ENCODE measurements around the gene TDRD5.

TDRD5 gene

DNA sequence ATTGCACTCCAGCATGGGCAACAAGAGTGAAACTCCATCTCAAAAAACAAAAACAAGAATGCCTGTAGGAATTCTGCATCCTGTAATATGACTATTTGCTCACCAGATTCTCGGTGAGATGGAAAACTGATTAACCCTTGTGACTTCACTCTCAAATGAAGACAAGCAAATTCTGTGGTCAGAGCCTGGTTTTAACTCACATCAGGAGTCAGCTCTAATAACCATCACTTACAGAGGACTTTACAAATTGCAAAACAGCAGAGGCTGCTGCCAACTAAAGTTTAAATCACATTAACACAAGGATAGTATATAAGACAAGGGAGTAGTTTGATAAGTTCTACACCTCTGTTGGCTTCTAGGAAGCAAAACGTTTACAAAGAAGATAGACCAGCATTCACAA is 115.8 kb downstream of the TDRD5 start:
- no peak for DNase-seq (ENCODE audit: extremely low spot score)
- TF ChIP-seq, protein P1, sequence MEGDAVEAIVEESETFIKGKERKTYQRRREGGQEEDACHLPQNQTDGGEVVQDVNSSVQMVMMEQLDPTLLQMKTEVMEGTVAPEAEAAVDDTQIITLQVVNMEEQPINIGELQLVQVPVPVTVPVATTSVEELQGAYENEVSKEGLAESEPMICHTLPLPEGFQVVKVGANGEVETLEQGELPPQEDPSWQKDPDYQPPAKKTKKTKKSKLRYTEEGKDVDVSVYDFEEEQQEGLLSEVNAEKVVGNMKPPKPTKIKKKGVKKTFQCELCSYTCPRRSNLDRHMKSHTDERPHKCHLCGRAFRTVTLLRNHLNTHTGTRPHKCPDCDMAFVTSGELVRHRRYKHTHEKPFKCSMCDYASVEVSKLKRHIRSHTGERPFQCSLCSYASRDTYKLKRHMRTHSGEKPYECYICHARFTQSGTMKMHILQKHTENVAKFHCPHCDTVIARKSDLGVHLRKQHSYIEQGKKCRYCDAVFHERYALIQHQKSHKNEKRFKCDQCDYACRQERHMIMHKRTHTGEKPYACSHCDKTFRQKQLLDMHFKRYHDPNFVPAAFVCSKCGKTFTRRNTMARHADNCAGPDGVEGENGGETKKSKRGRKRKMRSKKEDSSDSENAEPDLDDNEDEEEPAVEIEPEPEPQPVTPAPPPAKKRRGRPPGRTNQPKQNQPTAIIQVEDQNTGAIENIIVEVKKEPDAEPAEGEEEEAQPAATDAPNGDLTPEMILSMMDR (IDR thresholded peaks at IDR 0.05; ENCODE audit: control extremely low read depth, extremely low read depth, low read depth, missing control alignments) = no peak
- ChIA-PET POLR2A (no interaction called here), CTCF (interaction anchor here (1.3 to 12.4 kb wide), 6 partner anchors 17 to 471 kb away, joined by 4 to 647 read pairs (median 10); no protein-coding TSS in a partner anchor)

DNA sequence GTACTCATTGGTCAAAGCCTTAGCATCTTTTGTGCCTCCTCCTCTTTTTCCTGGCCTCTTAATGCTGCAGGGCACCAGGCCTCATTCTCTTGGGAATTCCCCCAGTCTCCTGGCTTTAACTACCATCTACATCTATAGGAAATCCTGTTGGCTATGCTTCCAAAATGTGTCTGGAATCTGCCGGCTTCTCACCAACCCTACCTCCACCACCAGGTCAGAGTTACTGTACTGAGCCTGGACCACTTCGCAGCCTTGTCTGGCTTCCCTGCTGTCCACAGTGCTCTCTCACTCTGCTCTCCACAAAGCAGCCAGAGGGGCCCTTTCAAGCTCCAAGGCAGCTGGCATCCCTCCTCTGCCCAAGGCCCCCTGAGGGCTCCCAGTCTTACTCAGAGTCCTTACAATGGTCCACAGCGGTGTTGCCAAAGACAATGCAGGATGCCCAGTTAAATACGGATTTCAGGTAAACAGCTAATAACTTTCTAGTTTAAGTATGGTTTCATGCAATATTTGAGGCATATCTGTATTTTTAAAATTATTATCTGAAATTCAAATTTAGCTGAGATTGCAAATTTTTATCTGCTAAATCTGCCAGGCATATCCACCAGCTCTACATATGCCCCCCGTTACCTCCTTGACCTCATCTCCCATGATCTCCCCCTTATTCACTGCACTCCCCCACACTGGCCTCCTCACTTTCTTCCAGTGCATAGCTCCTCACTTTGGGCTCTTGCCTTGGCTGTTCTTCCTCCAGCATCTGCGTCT is 117.0 kb downstream of the TDRD5 start:
- no peak for DNase-seq (ENCODE audit: extremely low spot score)
- CTCF ChIA-PET = interaction anchor here (1.8 to 12.4 kb wide), 5 partner anchors 8 to 470 kb away, joined by 6 to 647 read pairs (median 18); no protein-coding TSS in a partner anchor
- POLR2A ChIA-PET = interaction anchor here (1.1 kb wide), 1 partner anchor 106 kb away, joined by 3 read pairs; no protein-coding TSS in a partner anchor
- TF ChIP-seq, protein P1 (IDR thresholded peaks at IDR 0.05; ENCODE audit: control extremely low read depth, extremely low read depth, low read depth, missing control alignments) = no peak

DNA sequence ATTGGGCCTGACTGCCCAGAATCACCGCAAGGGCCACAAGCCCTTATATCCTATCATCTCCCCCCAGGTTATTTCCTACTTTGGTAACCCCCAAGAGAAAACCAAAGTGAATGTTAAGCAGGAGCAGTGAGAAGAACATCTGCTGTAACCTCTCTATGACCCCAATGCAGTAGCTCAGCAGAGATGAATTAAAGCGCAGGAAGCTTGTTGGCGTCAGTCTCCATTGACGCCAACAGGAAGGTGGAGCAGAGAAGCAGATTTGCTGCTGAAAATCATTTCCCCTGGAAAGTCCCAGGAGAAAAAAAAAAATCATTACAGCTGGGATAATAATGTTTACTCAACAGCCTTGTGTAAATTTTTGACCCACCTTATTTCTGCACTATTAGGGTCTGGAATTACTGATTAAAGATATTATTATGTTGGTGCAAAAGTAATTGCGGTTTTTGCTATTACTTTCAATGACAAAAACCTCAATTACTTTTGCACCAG is 118.3 kb downstream of the TDRD5 start:
- ChIA-PET POLR2A (interaction anchor here (0.6 to 1.1 kb wide), 2 partner anchors 105 to 417 kb away, joined by 3 read pairs; partner anchors contain the start of gene SOAT1), CTCF (interaction anchor here (0.9 to 12.4 kb wide), 9 partner anchors 9 to 544 kb away, joined by 3 to 647 read pairs (median 9); no protein-coding TSS in a partner anchor)
- no peak for DNase-seq (ENCODE audit: extremely low spot score)
- TF ChIP-seq, protein P1 (IDR thresholded peaks at IDR 0.05; ENCODE audit: control extremely low read depth, extremely low read depth, low read depth, missing control alignments) = no peak

DNA sequence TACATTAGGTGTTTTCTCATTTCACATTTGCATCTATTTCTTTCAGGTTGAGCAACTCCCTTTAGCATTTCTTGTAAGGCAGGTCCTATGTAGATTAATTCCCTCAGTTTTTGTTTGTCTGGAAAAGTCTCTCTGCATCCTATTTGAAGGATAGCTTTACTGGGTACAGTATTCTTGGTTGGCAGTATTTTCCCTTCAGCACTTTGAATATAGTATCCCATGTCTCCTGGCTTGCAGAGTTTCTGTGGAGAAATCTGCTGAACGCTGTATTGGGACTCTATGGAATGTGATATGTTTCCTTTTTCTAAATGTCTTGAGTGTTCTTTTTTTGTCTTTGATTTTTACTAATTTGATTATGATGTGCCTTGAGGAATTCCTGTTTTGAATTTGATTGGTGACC is 122.5 kb downstream of the TDRD5 start:
- TF ChIP-seq, protein P1 (IDR thresholded peaks at IDR 0.05; ENCODE audit: control extremely low read depth, extremely low read depth, low read depth, missing control alignments) = no peak
- no peak for DNase-seq (ENCODE audit: extremely low spot score)
- POLR2A ChIA-PET = no interaction called here
- CTCF ChIA-PET = interaction anchor here (0.9 kb wide), 1 partner anchor 8 kb away, joined by 5 read pairs; no protein-coding TSS in a partner anchor

DNA sequence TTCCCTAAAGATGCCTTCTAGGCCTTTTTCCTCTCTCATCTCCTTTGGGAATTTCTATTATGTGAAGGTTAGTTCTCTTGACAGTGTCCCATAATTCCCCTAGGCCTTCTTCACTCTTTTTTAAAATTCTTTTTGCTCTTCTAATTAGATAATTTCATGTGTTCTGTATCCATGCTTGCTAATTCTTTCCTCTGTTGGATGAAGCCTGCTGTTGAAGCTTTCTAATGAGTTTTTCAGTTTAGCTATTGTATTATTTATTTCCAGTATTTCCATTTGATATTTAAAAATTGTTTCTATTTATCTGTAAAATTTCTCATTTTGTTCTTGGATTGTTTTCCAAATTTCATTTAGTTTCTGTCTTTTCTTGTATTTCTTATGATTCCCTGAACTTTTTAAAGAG is 123.0 kb downstream of the TDRD5 start:
- TF ChIP-seq, protein P1 (IDR thresholded peaks at IDR 0.05; ENCODE audit: control extremely low read depth, extremely low read depth, low read depth, missing control alignments) = no peak
- DNase-seq (ENCODE audit: extremely low spot score) = no peak
- ChIA-PET CTCF (interaction anchor here (0.9 kb wide), 1 partner anchor 8 kb away, joined by 5 read pairs; no protein-coding TSS in a partner anchor), POLR2A (no interaction called here)

DNA sequence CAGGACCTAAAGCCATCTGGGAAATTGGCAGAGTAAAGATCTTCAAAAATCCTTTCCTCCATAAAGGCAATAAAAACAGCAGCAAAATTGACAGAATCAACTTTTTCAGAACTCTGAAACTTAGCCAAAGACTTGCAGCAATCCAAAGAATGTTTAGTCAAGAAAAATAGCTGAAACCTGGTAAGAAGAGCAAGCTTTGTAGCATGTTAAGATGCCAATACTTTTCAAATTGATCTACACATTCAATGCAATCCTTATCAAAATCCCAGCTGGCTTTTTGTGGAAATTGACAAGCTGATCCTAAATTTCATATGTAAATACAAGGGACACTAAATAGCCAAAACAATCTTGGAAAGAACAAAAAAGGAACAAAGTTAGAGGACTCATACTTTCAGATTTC is 127.6 kb downstream of the TDRD5 start:
- ChIA-PET CTCF (interaction anchor here (1.3 to 2.4 kb wide), 5 partner anchors 9 to 96 kb away, joined by 3 to 10 read pairs (median 7); no protein-coding TSS in a partner anchor), POLR2A (no interaction called here)
- no peak for DNase-seq (ENCODE audit: extremely low spot score)
- TF ChIP-seq, protein P1 (IDR thresholded peaks at IDR 0.05; ENCODE audit: control extremely low read depth, extremely low read depth, low read depth, missing control alignments) = no peak
